Common myeloid progenitor, CD34-positive (primary cell): ENCODE data around the gene EPS8L1.

Experiments used
- CTCF ChIA-PET: fragments of 350-600 bp; sonication (Branson Sonifier 250); formaldehyde crosslinking; loops from one replicate; lab custom pipeline; 2021; ENCODE audit warnings: antibody characterized with exemption; lab: Charles Lee
- POLR2A ChIA-PET: fragments of 350-600 bp; sonication (Branson Sonifier 250); formaldehyde crosslinking; loops from one replicate; lab custom pipeline; 2021; ENCODE audit warnings: antibody characterized with exemption; lab: Charles Lee
- DNase-seq, 3 donors: peaks; one replicate each; pipeline versions ENCODE4 v3.0.0 to v3.0.0-alpha.2; 2013
- H3K27ac ChIP-seq, 2 experiments: 1 replicate in 1 of 2; 2 replicates in 1 of 2; pipeline ENCODE4 v1.7.0; 2013; ENCODE audit warnings: inconsistent platforms in 2 of 2, low read length in 2 of 2, mild to moderate bottlenecking in 2 of 2, low read depth in 1 of 2, moderate library complexity in 1 of 2; ENCODE audit not compliant: severe bottlenecking in 2 of 2, insufficient read depth in 1 of 2, poor library complexity in 1 of 2
- H3K27me3 ChIP-seq, 5 experiments: replicated peaks in 2 of 5; 1 replicate in 3 of 5; 2 replicates in 2 of 5; pipeline versions ENCODE4 v1.6.1 to v1.7.0; 2013; ENCODE audit warnings: low read length in 4 of 5, mild to moderate bottlenecking in 2 of 5, moderate library complexity in 2 of 5, inconsistent platforms in 1 of 5; ENCODE audit not compliant: insufficient read depth in 5 of 5, control insufficient read depth in 4 of 5
- H3K36me3 ChIP-seq, 4 experiments: 1 replicate in 2 of 4; 2 replicates in 2 of 4; pipeline versions ENCODE4 v1.6.1 to v1.7.0; 2013; ENCODE audit warnings: low read length in 3 of 4, control low read depth in 1 of 4, mild to moderate bottlenecking in 1 of 4; ENCODE audit not compliant: control insufficient read depth in 4 of 4, insufficient read depth in 4 of 4
- H3K4me1 ChIP-seq, 4 experiments: 1 replicate in 3 of 4; 2 replicates in 1 of 4; pipeline versions ENCODE4 v1.6.1 to v1.7.1; 2013; ENCODE audit warnings: low read length in 3 of 4, mild to moderate bottlenecking in 3 of 4, control low read depth in 1 of 4, inconsistent platforms in 1 of 4, moderate library complexity in 1 of 4; ENCODE audit not compliant: control insufficient read depth in 4 of 4, insufficient read depth in 4 of 4; ENCODE audit errors: control extremely low read depth in 1 of 4
- H3K4me3 ChIP-seq, 7 experiments: 1 replicate in 4 of 7; 2 replicates in 3 of 7; pipeline versions ENCODE4 v1.5.1 to v1.7.0; 2013; ENCODE audit warnings: mild to moderate bottlenecking in 7 of 7, low read length in 6 of 7, moderate library complexity in 6 of 7, inconsistent platforms in 2 of 7, low read depth in 2 of 7, control low read depth in 1 of 7; ENCODE audit not compliant: insufficient read depth in 4 of 7, control insufficient read depth in 1 of 7; ENCODE audit errors: extremely low read depth in 1 of 7
- H3K9me3 ChIP-seq, 5 experiments: 1 replicate in 4 of 5; 2 replicates in 1 of 5; pipeline versions ENCODE4 v1.6.1 to v1.7.1; 2013; ENCODE audit warnings: low read length in 4 of 5, mild to moderate bottlenecking in 2 of 5, inconsistent platforms in 1 of 5, low read depth in 1 of 5, moderate library complexity in 1 of 5; ENCODE audit not compliant: control insufficient read depth in 4 of 5, insufficient read depth in 2 of 5; ENCODE audit errors: control extremely low read depth in 1 of 5
- WGBS: methylation state at CpG from one replicate; pipeline ENCODE4 v1.1.5; 2013; ENCODE audit not compliant: insufficient coverage; 5-methylcytosine and 5-hydroxymethylcytosine counted together

EPS8L1 gene

DNA sequence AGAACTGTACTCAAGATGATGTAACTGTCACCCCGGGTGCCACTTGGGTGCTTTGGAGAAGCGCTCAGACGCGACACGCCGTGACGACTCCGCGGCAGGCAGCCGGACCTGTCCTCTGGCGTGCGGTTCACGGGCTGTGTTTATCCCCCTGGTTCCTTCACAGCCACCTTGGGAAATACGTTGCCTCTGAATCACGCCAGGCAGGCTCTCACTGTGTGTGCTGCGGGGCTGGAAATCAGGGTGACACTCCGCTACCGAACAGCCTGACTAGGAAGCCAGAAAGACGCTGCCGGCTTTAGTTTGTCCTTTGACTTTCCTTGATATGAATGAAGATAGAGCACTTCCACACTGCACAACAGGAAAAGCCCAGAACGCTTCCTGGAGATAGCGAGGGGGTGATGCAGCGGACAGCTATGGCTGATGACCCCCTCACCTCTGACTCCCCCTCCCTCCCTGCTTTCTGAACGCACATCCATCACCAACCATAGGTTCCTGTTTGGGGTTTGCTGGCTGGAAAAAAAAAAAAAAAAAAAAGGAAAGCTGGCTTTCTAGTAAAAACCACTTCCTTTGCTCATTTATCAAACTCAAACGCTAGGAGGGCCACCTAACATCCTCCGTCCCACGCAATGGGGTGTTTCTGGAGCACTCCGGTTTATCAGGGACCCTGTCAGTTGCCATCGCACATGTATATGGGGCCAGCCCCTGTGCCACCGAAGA is 33.9 kb upstream of the EPS8L1 start:
- CTCF ChIA-PET = no interaction called here
- Histone ChIP-seq H3K27ac (no peak overlapping the region), H3K4me3 (peak overlapping the region in 5 of 7 experiments; percentile 8 to 72 (median 53)), H3K4me1 (peaks cover 4 to 29% (median 21%) of the 10 kb centered on the region in 4 experiments), H3K36me3 (peaks cover 0 to 26% (median 22%) of the 10 kb centered on the region in 4 experiments), H3K27me3 (peaks cover 0 to 1% (median 0%) of the 10 kb centered on the region in 5 experiments), H3K9me3 (no peaks in the 10 kb centered on the region)
- peak; percentile 69 to 86 (median 82) for DNase-seq
- 1% methylated on average over 26 of the region's 30 CpGs for WGBS
- POLR2A ChIA-PET = interaction anchor here (0.6 to 0.7 kb wide), 2 partner anchors 52 to 85 kb away, joined by 3 to 4 read pairs; no protein-coding TSS in a partner anchor

DNA sequence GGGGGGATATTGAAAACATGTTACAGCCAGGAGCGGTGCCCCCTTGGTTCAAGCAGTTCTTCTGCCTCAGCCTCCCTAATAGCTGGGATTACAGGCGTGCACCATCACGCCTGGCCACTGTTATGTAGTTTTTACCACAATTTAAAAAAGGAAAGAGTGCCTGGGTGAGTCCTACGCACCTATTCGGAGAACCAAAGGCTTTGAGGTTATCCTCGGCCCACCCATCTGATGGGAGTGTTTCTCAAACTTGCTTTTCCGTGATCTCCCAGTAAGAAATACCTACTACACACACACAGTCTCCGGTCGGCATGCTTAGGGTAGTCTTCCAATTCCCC is 33.4 kb upstream of the EPS8L1 start:
- Histone ChIP-seq H3K27me3 (peaks cover 0 to 1% (median 0%) of the 10 kb centered on the region in 5 experiments), H3K36me3 (peaks cover 0 to 31% (median 28%) of the 10 kb centered on the region in 4 experiments), H3K4me1 (peaks cover 4 to 29% (median 21%) of the 10 kb centered on the region in 4 experiments), H3K4me3 (peak overlapping the region in 4 of 7 experiments; percentile 36 to 72 (median 59)), H3K27ac (no peak overlapping the region), H3K9me3 (no peaks in the 10 kb centered on the region)
- ChIA-PET POLR2A (interaction anchor here (0.6 kb wide), 1 partner anchor 85 kb away, joined by 3 read pairs; no protein-coding TSS in a partner anchor), CTCF (no interaction called here)
- no peak for DNase-seq
- WGBS = 12% methylated on average over 6 of the region's 9 CpGs

DNA sequence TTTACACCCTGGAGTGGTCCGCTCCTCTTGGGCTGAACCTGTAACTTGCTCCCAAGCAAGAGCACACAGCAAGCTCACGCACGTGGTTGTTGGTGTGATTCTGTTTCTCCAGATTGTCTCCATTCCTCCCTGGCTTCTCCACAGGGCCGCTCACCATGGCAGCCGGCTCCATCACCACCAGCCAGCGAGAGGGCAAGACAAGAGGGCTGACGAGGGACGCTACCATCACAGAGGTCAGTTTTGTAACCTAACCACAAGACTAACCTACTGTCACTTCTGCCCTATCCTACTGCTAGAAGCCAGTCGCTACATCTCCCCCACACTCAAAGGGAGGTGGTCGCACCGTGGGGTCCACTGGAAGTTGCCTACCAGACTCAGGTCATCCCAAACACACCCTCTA is 33.0 kb upstream of the EPS8L1 start:
- DNase-seq = no peak
- peak overlapping the region in 1 of 7 experiments; percentile 72 for H3K4me3 ChIP-seq
- peaks cover 0 to 1% (median 0%) of the 10 kb centered on the region in 5 experiments for H3K27me3 ChIP-seq
- no peaks in the 10 kb centered on the region for H3K9me3 ChIP-seq
- POLR2A ChIA-PET = no interaction called here
- 79% methylated on average over 7 of the region's 11 CpGs for WGBS
- H3K4me1 ChIP-seq = peaks cover 4 to 29% (median 21%) of the 10 kb centered on the region in 4 experiments
- peaks cover 0 to 35% (median 30%) of the 10 kb centered on the region in 4 experiments for H3K36me3 ChIP-seq
- CTCF ChIA-PET = no interaction called here
- no peak overlapping the region for H3K27ac ChIP-seq

DNA sequence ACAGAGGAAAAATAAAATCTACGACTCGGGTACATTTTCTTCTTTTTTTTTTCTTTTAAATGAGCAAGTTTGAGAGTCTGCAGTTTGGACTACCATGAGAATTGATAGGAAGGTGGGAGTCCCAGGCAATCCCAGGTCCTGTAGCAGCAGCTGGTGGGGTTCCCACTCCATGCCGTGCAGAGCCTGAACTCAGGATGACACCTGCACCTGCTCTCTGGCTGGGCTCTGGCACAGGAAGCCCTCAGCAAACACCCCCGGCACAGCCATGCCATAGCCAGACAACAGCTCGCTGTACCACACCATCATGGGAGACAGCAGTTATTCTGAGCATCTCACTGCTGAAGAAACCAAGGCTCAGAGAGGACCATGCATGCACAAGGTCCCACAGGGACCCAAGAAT is 31.4 kb upstream of the EPS8L1 start:
- no peak for DNase-seq
- Histone ChIP-seq H3K4me3 (no peak overlapping the region), H3K36me3 (peaks cover 4 to 51% (median 44%) of the 10 kb centered on the region in 4 experiments), H3K4me1 (peaks cover 4 to 22% (median 19%) of the 10 kb centered on the region in 4 experiments), H3K9me3 (no peaks in the 10 kb centered on the region), H3K27me3 (peaks cover 0 to 1% (median 0%) of the 10 kb centered on the region in 5 experiments), H3K27ac (no peak overlapping the region)
- CTCF ChIA-PET = interaction anchor here (0.7 to 1.6 kb wide), 4 partner anchors 12 to 45 kb away, joined by 3 read pairs; no protein-coding TSS in a partner anchor
- WGBS = 98% methylated on average over 5 of the region's 5 CpGs
- POLR2A ChIA-PET = no interaction called here

DNA sequence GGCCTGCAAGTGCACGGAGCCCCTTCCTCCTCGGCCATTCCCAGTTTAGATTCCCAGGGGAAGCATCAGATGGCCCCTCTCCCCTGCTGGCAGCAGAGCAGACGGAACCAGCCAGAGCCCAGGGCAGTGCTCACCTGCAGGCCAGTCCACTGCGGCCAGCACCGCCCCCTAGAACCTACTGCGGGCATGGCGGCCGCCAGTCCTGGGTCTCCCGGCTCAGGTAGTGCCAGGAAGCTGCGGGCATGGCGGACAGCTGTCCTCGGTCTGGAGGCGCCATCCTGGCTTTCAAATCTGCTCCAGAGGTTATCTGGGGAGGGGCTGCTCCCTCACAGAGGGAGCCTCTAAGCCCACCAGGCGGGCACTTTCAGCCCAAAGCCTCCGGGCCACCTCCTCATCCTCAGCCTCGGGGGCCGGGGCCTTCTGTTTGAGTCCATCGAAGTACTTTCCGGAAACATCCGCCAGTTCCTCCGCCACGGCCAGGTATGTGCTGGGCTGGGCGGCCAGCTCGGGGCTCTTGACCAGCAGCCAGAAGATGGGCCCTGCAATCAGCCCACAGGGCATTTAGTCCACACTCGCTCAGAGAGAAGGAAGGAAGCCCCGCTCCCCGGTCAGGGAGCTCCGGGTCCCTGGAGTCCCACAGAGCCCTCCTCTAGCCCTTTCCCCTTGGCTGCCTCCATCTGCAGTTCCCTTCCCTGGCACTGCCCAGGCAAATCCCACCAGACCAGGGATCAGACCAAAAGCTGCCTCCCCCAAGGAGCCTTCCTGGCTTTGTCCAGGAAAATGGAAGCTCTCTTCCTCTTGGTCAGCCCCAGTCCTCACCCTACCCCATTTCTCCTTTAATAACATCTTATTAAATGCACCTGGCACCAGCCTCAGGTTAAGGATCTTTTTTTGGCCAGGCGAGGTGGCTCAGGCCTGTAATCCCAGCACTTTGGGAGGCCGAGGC is 30.6 kb upstream of the EPS8L1 start:
- Histone ChIP-seq H3K27me3 (peaks cover 0 to 1% (median 0%) of the 10 kb centered on the region in 5 experiments), H3K36me3 (peaks cover 7 to 51% (median 44%) of the 10 kb centered on the region in 4 experiments), H3K4me1 (peaks cover 4 to 22% (median 19%) of the 10 kb centered on the region in 4 experiments), H3K9me3 (no peaks in the 10 kb centered on the region), H3K27ac (no peak overlapping the region), H3K4me3 (no peak overlapping the region)
- CTCF ChIA-PET = interaction anchor here (1.3 to 1.6 kb wide), 2 partner anchors 13 to 44 kb away, joined by 3 read pairs; no protein-coding TSS in a partner anchor
- DNase-seq = no peak
- 96% methylated on average over 21 of the region's 30 CpGs for WGBS
- POLR2A ChIA-PET = no interaction called here

DNA sequence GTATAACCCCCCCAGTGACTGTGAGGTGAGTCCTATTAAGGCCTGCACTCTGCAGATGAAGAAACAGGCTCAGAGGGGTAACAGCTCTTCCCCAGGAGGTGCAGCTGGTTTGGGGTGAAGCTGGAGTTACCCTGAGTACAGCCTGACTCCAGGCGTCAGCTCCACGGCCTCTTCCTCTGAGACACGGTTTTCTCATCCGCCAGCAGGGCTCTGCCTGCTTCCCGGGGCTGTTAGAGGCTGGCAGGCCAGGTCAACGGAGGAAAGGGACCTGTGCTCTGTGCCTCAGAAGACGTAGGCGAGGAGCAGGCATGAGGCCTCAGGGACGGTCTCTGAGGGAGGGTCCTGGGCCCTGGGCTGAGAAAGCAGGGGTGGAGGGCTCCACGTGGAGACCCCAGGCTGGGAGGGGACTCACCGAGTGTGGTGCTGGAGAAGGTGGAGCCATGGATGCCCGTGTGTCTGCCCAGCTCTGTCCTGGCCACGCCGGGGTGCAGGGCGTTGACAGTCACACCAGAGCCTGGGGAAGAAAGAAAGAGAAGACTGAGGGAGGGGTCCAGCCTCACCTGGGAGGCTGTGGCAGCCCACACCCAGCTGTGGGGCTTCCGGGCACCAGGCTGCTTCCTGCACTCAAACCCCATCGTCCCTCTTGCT is 28.6 kb upstream of the EPS8L1 start:
- peaks cover 7 to 60% (median 51%) of the 10 kb centered on the region in 4 experiments for H3K36me3 ChIP-seq
- no peak overlapping the region for H3K27ac ChIP-seq
- H3K4me1 ChIP-seq = peaks cover 4 to 11% (median 9%) of the 10 kb centered on the region in 4 experiments
- H3K27me3 ChIP-seq = no peaks in the 10 kb centered on the region
- ChIA-PET POLR2A (no interaction called here), CTCF (interaction anchor here (1.3 to 1.5 kb wide), 2 partner anchors 16 to 166 kb away, joined by 3 to 4 read pairs; partner anchors contain the start of gene RDH13)
- 91% methylated on average over 15 of the region's 17 CpGs for WGBS
- H3K4me3 ChIP-seq = no peak overlapping the region
- no peaks in the 10 kb centered on the region for H3K9me3 ChIP-seq
- no peak for DNase-seq
